Measurements from ENCODE around the gene SMR3B.

Gene SMR3B

DNA sequence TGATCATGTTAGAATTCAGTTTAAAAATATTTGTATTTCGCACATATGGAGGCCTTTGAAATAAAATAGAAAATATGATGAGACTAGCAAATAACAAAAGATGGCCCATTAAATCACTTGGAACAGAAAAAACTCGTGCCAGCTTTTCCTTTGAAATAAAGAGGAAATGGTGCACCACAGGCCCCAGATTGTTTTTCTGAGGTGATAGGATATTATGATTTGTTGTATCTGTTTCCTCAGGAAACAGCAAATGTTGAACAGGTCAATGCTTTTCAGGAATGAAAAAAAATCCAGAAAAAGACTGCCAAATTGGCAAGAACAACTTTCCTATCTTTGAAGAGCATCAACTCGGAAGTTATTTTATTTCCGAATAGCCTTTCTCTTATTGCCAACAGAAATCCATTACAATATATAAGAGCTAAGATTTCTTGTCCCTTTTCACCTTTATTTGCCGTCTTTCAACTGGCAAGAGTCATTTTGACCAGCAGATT, at the start of gene SMR3B:
SMR3B (plus strand) TSS at position 441 of the 491 bp plus-strand sequence. CDS start 1,380 bp downstream, outside the sequence.
- no peak for DNase-seq

DNA sequence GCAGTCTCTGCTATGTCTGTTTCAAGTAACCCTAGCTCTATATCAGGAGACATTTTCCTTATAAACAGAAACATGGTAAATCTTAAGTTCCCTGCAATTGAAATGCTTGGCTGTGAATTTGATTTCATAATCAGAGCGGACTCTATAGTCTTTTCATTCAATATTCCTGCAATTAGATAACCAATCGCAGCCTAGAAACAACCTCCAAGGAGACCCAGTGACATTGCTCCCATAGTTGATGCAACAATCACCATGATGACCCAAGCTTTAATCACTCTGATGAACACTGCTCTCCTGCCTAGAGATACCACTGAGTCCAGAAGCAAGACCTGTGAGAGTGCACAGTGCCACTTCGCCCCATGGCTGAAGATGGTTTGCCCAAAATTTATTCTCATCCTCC, 48.2 kb upstream of the SMR3B start, which contains the start of gene CABS1:
CABS1 (plus strand) TSS at position 301 of the 400 bp plus-strand sequence; CDS start at position 360, 59 bp downstream.
- no peak for DNase-seq

DNA sequence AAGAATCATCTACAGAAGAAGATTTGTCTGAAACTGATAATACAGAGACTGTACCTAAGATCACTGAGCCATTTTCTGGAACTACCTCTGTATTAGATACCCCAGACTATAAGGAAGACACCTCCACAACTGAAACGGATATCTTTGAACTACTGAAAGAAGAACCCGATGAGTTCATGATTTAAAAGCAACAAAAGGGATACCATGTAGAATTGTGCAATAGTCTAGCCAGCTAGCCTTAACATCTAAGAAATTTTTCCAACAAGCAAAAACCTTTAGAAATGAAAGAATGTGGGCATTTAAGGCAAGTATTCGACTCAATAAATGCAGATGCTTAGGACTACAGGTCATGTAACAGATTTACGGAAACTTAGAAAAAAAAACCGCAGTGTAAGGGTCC, 46.9 kb upstream of the SMR3B start:
- no peak for DNase-seq

DNA sequence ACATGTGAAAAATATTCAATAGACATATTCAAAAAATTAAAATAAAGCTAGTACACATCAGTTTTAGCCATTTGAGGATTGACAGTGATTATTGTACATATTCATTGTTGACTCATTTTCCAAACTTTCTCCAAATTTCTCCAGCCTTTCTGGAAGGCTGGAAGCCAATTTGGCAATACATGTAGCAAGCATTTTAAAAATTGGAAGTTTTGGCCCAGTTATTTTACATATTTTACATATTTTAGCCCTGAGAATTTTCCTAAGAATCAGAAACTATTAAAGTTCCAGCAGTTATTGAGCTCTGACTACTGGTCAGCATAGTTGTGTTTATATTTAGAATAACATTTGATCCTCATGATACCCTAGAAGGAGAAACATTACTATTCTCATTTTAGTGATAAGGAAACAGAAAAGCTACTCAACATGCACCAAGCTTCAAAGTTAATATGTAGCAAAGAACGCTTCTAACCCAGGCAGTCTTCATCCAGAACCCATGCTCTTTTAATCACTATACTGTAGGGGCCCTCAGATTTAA, 45.0 kb upstream of the SMR3B start:
- no peak for DNase-seq

DNA sequence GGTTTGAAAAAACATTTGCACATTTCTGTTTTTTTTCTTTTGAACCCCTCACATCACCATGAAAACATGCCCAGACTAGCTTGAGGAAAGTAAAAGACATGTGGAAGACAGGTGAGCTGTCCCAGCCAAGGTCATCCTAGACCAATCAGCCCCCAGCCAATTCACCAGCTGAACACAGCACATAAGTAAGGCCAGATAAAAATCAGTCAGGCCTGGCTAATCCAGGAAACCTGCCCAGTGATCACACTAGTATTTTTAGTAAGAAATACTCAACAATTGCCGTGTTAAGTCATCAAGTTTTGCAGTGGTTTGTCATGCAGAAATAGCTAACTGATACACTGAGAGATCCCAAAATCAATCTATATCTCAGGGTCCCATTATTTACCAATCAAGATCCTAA, 26.7 kb upstream of the SMR3B start:
- no peak for DNase-seq

DNA sequence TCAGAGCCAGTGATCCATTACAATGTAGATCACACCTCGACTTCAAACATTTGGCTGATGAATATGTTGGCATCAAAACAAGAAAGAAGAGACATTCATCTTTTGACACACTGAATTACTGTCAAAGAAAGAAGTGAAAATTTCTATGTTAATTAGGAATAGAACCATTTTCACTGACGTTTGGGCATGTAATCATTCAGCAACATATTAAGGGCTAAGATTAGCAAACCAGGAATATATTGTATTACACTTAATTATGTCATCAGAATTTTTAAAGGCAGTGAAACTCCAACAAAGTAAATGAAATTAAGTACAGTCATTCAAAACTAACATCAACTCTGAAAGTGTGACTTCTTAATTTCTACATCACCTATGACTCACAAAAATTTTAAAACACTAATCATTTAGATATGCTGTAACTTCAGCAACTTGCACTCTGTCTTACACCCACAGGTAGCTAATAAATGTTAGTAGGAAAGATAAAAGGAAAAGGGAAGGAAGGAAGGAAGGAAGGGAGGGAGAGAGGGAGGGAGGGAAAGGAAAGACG, 23.7 kb upstream of the SMR3B start:
- no peak for DNase-seq

DNA sequence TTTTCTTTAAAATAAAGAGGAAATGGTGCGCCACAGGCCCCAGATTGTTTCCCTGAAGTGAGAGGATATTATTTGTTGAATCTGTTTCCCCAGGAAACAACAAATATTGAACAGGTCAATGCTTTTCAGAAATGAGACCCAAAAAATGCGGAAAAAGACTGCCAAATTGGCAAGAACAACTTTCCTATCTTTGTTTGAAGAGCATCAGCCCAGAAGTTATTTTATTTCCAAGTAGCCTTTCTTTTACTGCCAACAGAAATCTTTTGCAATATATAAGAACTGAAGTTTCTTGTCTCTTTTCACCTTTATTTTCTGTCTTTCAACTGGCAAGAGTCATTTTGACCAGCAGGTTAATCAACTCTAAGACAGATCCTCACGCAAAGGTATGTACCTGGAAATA, 22.5 kb upstream of the SMR3B start, which contains the start of gene SMR3A:
SMR3A (plus strand) TSS at position 301 of the 400 bp plus-strand sequence. CDS start 1,356 bp downstream, outside the sequence.
- no peak for DNase-seq

DNA sequence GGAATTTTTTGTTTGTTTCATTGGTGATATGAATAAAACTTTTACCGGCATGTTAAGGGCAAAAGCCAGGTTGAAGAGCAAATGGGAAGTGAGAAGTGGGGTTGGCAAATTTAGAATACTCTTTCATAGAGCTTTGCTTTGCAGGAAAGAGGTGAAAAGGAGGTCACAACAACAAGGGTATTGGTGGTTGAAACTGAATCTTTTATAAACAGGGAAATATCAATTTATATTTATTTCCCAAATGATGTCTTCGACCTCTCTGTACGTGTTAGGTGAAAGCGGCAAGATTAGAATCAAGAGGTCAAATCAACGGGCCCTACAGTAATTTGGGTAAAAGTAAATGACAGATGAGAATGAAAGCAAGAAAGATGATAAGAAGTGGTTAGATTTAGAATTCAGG, 18.9 kb upstream of the SMR3B start:
- DNase-seq = no peak

DNA sequence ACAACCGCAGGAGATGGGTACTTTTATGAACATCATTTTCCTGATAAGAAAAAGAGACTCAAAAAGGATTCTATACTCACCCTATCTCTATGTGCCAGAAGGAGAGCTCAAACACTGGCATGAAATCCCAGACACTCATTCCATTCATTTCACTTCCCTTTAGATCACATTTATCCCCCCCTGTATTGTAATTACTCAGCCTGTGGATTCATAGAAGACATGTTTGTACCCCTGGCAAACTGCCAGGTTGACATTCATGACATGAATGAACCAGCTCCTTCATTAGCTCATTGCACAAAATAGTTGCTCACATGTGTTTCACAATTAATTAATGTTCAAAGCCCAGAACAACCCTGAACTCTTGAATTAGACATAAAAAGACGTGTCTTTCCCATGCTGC, 17.5 kb upstream of the SMR3B start:
- DNase-seq = no peak

DNA sequence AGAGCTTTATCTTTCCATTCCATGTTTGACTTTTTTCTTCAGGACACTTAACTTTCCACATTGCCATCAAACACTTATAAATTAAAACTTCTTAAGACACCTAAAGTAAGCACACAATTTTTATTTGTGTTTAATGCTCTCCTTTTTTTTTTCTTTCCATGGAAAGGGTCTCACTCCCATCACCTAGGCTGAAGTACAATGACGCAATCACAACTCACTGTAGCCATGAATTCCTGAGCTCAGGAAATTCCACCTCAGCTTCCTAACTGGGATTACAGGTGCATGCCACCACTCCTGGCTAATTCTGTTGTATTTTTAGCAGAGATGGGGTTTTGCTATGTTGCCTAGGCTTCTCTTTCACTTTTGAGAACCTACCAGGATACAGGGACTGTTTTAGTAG, 15.1 kb upstream of the SMR3B start:
- DNase-seq = no peak

DNA sequence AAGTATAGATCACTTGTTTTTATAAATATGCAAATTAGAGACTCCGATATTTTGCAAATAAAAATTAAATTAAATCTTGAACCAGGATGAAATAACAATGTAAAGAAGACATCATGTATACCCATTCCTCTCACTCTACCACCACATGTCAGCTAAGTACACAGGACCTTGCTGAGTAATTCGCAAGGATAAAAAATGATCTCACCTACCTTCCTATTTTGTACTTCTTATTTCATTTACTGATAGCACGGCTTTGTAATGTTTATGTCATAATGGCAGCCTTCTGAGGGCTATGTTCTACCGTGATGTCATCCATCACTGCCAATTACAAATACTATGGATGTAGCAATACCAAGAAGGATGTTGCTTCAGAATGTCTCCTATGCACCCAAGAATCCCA, 10.9 kb upstream of the SMR3B start:
- DNase-seq = no peak

DNA sequence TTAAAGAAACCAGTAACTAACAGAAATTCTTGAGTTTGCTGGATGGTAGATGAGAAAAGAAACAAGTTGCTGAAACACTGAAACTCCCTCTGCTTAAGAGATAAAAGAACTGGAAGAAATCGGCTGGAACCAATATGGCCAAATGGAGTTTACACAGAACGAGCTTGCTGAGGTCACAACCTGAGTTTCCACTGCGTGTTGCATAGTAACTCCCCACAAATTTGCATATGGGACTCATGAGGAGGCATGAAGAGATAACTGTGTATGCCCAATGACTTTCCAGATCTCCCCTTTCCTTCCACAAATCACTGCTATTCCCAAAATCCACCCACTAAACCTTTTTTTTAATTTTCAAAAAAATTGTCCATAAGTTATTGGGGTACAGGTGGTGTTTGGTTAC, 10.2 kb upstream of the SMR3B start:
- no peak for DNase-seq

DNA sequence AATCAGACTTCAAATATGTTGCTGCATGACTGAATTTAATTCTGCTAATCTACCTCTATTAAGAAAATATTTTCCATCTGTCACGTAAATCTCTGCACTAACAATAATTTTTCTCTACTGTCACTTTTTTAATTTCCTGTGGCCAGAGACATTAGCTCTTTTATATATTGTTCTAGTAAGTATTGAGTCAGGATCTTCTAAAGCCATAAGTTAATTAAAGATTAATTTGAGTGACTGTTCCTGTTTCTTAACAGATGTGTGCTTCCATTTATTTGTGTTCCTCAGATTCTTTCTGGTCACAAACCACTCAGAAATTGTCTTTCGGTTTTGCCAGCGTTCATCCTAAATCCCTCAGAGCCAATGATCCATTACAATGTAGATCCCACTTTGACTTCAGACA, 2.4 kb upstream of the SMR3B start:
- no peak for DNase-seq

DNA sequence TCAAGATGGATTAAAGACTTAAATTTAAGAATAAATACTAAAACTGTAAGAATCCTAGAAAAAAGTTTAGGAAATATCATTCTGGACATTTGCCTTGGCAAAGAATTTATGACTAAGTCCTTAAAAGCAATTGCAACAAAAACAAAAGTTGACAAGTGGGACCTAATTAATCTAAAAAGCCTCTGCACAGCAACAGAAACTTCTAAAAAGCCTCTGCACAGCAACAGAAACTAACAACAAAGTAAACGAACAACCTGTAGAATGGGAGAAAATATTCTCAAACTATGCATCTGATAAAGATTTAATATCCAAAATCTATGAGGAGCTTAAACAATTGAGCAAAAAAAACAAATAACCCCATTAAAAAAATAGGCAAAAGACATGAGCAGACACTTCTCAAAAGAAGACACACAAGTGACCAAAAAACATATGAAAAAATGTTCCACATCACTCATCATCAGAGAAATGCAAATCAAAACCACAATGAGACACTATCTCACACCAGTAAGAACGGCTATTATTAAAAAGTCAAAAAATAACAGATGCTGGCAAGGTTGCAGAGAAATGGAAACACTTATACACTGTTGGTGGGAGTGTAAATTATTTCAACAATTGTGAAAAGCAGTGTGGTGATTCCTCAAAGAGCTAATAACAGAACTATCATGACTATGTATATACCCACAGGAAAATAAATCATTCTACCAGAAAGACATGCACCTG, 9.3 kb downstream of the SMR3B start:
- DNase-seq = no peak

DNA sequence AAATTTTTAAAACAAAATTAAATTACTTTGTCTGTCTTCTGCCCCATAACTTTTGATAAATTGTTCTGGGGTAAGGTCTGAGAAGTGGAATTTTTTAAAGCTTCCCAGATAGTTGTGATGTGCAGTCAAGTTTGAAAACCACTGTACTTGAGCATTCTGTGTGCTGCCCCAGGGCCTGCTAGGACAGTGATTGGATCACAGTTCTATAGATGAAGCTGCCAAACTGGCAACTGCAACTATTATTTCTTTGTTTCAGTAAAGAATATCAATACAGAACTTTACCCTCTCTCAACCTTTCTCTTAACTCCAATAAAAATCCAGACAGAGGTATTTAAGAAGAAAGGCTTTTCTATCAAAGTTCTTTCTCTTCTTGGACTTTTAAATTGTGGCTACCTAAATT, 14.6 kb downstream of the SMR3B start, which contains the start of gene OPRPN:
OPRPN (plus strand) TSS at position 361 of the 400 bp plus-strand sequence. CDS start 1,346 bp downstream, outside the sequence.
- no peak for DNase-seq

DNA sequence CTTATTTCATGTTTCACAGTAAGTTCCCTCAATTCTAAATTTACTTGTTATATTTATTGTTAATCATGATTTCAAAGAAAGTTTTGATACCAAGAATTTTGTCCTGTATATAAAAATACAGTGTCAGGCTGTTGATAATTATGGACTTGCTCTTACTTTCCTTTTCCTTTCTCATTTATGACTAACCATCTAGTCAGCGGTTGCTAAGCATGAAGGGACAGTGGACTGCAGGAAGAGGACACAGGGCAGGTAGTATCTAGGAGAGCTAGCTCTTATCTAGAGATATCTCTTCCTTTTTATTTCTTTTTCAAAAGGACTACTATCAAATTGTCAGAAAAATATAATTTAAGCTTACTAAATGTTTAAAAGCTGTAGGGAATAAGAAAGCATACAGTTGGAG, 16.4 kb downstream of the SMR3B start:
- DNase-seq = no peak

DNA sequence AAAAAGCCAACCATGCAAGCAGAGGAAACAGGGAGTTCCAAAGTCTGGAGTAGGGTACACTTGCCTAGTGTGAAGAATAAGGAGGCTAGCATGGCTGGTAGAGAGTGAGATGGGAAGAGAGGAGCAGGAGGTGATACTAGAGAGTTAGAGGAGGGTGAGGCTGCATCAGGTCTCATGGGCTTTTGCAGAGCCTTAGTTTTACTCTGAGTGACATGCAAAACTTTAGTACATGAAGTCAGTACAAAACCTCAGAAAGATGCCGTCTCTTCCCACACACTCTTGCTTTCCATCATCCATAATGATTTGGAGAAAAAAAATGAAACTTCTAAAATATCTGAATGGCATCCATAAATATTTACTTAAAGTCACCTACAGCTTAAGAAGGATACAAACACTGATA, 19.8 kb downstream of the SMR3B start:
- DNase-seq = no peak

DNA sequence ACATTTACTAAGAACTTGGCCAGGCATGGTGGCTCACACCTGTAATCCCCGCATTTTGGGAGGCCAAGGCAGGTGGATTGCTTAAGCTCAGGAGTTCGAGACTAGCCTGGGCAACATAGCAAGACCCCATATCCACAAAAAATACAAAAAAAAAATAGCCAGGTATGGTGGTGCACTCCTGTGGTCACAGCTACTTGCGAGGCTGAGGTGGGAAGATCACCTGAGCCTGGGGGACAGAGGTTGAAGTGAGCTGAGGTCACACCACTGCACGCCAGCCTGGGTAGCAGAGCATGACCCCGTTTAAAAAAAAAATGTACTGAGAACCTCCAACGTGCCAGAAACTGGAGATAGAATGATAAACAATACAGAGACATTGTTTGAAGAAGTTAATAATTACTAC, 22.8 kb downstream of the SMR3B start:
- no peak for DNase-seq

DNA sequence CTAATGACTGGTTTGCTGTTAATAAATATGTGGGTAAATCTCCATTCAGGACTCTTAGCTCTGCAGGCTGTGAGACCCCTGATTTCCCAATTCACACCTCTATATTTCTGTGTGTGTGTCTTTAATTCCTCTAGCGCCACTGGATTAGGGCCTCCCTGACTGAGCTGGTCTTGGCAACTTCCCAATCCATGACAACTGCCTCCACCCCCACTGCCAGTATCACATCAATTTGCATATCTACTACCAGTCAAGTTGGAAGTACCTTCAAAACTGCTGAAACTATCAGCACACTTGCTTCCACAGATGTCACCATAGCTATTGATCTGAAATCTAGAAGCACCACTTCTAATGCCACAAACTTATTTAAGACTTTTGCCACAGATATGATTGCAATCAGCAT, 42.4 kb downstream of the SMR3B start:
- DNase-seq = no peak

DNA sequence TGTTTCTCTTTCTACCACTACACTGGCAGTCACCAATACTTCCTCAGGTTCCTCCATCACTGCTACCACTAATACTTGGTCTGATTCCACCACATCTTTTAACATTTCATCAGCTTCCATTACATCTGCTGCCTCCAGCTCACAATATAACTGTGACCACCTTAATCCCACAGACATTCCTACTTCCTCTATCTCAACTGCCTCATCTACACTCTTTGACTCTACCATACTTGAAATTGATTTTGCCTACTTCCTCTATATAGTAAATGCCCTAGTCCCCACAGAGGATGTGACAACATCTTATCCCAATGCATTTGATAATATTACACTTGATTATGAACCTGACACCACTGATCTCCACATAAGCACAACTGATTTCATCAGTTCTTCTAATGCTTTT, 43.9 kb downstream of the SMR3B start:
- DNase-seq = no peak

DNA sequence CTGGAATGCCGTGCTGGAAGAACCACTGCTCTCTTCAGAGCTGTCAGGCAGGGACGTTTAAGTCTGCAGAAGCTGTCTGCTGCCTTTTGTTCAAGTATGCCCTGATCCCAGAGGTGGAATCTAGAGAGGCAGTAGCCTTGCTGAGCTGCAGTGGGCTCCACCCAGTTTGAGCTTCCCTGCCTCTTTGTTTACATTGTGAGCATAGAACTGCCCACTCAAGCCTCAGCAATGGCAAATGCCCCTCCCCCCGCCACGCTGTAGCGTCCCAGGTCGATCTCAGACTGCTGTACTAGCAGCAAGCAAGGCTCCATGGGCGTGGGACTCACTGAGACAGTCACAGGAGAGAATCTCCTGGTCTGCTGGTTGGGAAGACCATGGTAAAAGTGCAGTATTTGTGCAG, 54.3 kb downstream of the SMR3B start:
- DNase-seq = no peak

Measured in stimulated activated CD4-positive, alpha-beta T cell treated with anti-CD3 and anti-CD28 coated beads, Interleukin-2, amount 100 ng/mL, for 24 hours (primary cell).